HG03565 (cell line): Measurements from ENCODE around the gene ETF1.

Experiments used
- ATAC-seq: cut with Tn5 transposase; IDR thresholded peaks from one replicate; pipeline ENCODE4 v1.9.1; 2021; ENCODE audit warnings: mild to moderate bottlenecking, moderate library complexity; ENCODE audit not compliant: unreplicated experiment

ETF1 gene

GRCh38 chr5:138563340-138564118, 20.5 kb upstream of the ETF1 start:
- ATAC-seq: no peak

DNA sequence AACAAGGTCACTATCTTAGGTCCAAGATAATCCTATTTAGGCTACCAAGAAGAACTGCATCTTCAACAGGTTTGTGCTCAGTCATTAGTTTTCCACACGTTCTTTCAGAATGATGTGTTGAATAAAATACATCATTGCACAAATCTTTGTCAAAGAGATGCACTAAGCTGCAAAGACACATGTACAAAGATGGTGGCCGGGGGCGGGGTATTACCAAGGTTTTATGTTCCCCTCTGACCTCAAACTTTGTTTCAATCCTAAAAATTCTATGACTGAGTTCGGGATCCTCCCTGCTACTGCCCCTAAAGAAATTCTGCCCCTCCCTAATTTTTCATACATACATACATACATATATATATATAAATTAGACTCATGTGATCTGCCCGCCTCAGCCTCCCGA, 17.9 kb upstream of the ETF1 start:
- ATAC-seq: no peak

DNA sequence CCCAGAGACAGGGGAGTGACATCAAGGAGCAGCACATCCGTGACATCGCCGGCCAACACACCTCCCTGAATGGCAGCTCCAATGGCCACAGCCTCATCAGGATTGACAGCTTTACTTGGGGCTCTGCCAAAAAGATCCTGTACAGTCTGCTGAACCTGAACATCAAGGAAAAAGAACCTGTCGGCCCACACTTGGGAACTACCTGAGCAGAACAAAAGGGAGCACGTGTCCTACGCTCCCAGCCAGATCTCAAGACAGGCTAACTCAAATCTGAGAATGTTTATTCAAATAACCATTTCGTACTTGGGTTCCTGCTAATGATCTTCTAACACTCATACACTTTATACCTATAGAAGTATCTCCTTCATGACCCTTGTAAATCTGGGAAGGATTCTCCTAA, 16.9 kb upstream of the ETF1 start:
- no peak for ATAC-seq

- no peak for ATAC-seq
Observed at GRCh38 chr5:138557677-138558076, 14.6 kb upstream of the ETF1 start.

DNA sequence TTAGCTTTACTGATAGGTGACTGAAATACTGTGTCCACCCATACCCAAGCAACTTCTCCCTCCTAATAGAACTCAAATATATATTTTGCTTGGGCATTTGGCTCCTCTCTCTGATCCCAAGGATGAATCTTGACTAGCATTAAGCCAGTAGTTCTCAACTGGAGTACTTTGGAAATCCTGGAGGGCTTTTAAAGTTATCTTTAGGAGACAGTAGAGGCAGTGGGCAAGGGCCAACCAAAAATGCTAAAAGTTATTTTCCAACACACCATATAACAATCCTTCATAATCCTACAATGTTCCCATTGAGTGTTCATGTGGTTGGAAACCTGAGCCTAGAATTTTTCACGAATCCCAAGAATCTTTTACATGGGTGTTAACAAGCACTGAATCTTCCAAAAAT, 11.1 kb upstream of the ETF1 start:
- no peak for ATAC-seq

GRCh38 chr5:138553437-138554095, 10.5 kb upstream of the ETF1 start:
- ATAC-seq: no peak

DNA sequence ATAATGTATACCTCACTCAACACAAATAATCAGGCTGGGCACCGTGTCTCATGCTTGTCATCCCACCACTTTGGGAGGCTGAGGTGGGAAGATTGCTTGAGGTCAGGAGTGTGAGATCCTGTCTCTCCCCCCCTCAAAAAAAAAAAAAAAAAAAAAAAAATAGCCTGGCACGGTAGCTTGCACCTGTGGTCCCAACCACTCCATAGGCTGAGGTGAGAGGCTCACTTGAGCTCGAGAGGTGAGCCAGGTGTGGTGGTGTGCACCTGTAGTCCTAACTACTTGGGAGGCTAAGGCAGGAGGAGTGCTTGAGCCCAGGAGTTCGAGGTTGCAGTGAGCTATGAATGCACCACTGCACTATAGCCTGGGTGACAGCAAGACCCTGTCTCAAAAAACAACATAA, 9.6 kb upstream of the ETF1 start:
- ATAC-seq: no peak

DNA sequence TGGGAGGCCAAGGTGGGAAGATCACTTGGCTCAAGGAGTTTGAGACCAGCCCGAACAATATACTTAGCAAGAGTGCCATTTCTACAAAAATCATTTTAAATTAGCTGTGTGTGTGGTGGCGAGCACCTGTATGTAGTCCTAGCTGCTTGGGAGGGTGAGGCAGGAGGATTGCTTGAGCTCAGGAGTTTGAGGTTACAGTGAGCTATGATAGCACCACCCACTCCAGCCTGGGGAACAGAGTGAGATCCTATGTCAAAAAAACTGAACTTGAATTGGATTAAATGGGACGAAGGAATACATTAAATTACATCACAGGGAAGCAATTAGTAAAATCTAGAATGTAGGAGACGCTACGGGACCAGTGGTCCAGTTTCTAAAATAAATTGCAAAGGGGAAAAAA, 6.4 kb upstream of the ETF1 start:
- no peak for ATAC-seq

DNA sequence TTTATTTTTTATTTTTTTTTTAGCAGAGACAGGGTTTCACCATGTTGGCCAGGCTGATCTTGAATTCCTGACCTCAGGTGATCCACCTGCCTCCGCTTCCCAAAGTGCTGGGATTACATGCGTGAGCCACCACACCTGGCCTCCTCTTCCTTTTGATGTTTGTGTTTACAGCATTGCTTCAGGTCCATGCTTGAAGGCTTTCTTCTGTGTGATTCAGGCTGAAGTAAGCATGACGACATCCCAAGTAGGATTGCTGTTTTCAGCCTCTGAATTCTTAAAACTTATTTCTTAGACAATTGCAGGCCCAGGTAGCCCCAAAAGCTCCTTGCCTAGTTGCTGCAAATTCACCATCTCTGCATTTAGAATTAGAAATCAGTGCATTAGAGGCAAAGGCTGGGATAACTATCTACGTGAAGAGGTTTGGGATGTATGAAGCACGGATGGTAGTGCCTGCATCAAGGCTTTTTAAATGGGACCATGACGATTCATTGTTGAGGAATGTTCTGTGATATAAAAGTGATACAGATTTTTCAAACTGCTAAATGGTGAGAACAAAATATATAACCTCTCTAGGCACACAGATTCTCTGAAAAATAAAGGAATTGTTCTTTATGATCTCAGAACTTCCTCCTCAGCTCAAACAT, 3.0 kb upstream of the ETF1 start:
- no peak for ATAC-seq

DNA sequence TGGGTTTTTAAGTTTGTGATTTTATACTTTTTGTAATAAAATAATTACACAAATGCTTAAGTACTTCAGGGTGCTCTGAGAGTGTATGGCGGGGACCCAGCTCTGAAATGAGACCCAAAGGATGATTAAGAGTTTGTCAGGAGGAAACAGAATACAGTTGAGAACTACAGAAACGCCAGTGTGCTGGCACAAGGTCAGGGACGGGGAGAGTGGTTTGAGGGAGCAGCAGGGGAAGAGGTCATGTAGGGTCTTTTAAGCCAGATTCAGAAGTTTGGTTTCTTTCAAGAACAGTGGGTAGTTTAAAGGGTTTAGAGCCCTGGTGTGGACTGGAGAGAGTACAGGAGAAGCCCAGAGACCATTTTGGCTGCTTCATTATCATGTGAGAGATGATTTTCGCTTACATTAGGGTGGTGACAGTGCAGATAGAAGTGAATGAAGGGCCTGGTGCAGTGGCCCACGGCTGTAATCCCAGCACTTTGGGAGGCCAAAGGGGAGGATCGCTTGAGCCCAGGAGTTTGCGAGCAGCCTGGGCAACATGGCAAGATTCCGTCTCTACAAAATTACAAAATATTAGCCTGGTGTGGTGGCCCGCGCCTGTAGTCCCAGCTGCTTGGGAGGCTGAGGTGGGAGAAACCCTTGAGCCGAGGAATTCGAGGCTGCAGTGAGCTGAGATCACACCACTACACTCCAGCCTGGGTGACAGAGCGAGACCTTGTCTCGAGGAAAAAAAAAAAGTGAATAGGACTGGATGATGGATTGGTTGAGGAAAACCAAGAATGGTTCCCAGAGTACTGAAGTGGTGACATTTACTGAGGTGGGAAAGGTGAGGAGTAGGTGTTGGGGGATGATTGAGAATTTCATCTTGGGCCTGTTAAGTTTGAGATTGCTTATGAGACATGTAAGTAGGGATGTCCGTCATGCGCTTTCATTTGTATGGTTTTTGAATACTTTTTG, 1.4 kb upstream of the ETF1 start:
- ATAC-seq: no peak

DNA sequence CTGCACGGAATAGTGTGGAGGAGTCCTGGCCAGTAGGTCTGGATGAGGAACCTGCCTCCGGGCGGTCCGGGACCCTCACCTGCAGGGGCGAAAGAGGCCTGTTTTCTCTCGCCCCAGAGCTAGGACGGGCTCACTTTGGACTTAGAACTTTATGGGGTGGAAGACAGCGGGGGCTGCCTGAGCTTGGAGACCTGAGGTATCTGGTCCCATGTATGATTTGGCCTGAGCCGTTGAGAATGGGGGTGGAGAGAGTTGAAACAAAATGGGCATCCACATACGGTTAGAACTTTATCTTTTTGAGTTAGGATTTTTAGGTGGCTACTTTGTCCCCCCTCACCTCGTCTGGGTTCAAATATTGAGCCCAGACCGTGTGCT, 681 bp upstream of the ETF1 start:
- ATAC-seq: peak; percentile 23

DNA sequence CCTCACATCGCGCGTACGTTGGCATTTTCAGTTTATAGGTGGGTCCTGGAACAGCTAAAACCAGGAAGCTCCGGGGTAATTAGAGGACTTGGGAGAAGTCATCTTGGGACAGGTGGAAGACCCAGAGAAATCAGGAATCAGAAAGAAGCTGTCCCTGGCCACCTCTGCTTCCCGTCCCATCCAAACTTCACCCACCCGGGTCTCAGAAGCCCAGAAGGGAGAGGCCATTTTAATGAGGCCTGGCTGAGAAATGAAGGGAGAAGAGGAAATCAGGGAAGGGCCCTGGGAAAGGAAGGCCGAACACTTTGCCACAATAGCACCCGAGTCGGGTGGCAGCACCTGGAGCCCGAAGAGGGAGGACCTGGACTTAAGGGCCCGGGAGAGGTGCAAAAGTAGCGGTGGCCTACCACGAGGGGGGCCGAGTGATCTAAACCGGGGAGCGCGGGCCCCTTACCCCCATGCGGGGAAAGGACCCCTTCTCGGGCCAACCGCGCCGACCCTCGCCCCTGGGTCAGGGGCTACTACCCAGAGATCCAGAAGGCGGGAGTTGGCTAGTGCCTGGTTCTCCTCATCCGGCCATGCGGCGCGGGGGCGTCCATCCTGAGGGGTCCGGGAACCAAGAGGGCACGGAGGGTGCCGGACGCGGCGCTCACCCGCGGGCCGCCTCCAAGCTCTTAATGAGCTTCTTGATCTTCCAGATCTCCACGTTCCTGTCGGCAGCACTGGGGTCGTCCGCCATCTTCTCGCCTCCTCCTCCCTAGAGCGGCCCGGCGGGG, 668 bp downstream of the ETF1 start:
- ATAC-seq: no peak

GRCh38 chr5:138541511-138542179, 1.4 kb downstream of the ETF1 start:
- no peak for ATAC-seq

GRCh38 chr5:138539791-138540190, 3.2 kb downstream of the ETF1 start:
- ATAC-seq: no peak

DNA sequence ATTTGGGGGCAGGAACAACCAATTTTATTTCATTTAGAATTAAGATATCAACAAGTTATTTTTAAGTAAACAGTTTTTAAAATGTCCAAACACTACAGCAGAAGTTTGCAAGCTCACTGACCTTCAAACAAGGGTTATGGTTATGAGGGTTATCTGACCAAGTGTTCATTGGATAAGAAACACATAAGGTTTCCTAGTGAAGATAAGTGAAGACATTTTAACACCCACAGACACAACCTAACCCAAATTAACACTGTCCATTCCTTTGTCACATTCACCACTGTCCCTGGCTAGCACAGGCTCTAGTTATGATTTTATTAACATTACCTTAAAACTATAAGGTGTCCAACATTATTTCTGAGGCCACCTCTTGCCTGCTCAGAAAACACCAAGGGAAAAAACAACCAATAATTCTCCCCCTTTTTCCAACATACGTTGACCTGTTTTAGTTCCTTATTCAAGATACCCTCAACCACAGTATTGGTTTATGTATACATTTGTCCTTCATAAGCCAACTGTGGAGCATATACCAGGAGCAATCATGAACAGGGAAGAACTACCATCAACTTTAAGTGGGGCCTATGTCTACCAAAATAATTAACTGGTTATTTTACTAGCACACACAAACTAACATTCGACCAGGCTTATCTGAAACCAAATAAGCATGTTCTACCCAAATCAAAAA, 4.0 kb downstream of the ETF1 start:
- no peak for ATAC-seq

DNA sequence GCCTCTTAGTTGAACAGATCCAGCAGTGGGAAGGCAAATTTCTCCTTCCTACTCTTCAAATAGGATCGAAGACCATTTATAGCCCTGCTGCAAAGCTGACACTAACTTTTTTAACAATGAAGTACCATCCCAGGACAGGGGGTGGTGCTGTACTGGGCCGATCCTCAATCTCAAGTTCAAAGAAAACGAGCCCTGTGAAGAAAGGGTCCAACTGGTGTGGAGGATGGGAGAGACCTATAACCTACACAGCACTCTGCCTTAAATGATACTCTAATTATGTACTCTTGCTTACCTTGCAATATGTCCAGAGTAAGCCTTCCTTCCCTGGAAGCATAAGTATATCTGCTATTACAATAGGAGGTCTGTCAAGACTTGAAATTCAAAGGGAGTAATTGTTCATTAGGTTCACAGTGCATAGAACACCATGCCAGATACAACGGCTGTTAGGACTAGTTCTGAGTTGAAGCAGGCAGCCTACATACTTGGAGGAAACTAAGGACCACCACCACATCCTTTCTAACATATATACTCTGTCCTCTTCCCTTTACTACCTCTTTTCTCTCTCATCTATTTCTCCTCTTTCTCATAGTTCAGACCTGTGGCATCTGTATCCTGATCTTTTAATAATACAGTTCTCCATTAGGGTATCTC, 6.2 kb downstream of the ETF1 start:
- no peak for ATAC-seq

DNA sequence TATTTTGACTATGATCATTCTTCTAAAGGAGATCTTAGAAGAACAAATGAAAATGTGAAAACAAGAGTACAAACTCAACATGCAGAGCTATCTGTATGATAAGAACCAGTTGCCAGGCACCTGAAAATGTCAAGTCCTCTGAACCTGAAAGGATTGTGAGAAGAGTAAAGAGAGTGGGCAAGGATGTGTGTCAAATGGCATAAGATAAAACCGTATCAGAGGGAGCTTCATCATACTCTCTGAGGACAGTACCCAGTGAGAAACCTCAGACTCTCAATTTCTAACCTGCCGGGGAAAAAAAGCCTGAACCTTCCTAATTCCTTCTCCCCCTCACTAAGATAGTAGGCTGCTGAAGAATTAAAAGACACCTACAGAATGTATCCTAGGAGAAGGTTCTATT, 6.8 kb downstream of the ETF1 start:
- no peak for ATAC-seq

DNA sequence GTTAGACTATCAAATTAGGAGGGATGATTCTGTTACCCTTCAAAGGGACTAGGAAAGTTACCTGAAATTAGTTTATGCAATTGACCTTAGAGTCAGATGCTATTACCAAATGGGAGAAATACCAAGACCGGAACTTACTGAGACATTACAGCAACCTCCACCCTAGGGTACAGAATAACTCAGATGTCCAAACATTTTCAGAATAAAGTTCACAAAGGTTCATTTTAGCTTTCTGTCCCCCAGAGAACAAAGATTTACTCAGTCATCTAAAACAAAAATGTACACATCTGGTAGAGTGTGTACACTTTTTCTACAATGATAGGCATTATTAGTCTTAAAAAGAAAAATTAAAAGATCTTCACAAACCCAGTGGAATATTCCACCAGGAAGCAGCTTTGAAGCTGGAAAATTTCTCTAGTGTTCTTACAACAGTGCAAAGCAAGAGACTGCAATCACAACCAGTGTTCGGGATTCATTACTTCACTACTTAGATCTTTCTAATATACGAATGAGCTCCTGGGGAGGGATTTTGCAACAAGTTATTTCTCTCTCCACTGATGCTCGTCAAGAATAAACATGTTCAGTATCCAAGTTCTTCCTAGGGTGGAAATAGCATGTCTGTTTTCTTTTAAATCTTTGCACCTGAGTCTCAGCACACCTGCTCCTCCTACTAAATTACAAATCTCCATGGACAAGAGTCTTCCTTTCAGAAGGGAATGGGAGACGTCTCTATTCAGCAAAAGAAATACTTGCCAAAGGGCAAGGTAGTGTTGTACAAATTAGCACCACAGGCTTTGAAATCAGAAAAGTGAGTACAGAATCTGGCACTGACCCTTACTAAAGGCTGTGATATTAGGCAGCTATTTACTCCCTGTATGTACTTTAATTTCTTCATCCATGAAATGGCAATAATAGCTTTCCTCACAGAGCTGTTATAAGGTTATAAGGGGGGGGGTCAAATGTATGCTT, 8.8 kb downstream of the ETF1 start:
- no peak for ATAC-seq
